GM12878 (cell line): Measurements from ENCODE around the gene MYL12B. TPM values are rescaled to one million over a fixed set of nuclear protein-coding genes. Genes with fewer than 3 reads are reported as not detected.

Experiments used
- ATAC-seq: fragments of 200-7000 bp; cut with Tn5 transposase; 3 replicates; pipeline ENCODE4 v1.9.1; 2020; ENCODE audit warnings: mild to moderate bottlenecking, moderate library complexity
- BruUV-seq: library from RNA; stranded (reverse); fragments of 400-500 nt; replicated peaks from 2 replicates; lab custom pipeline; 2021; lab: Mats Ljungman, UMichigan
- CTCF ChIA-PET: fragments of 300-600 bp; sonication (Branson Sonifier 250); formaldehyde crosslinking; extraction: SDS; loops from one replicate; lab custom pipeline; 2021; ENCODE audit warnings: inconsistent platforms; lab: Yijun Ruan, JAX
- POLR2A ChIA-PET: fragments of 350-600 bp; formaldehyde crosslinking; extraction: SDS; loops from one replicate; lab custom pipeline; 2021; ENCODE audit warnings: inconsistent platforms; lab: Charles Lee
- RAD21 ChIA-PET: fragments of 300-600 bp; sonication (Branson Sonifier 250); formaldehyde crosslinking; loops from one replicate; lab custom pipeline; 2023; ENCODE audit warnings: antibody characterized with exemption; ENCODE audit not compliant: unreplicated experiment; lab: Charles Lee
- SMC1A ChIA-PET: fragments of 300-600 bp; sonication (Branson Sonifier 250); formaldehyde crosslinking; loops from one replicate; lab custom pipeline; 2023; ENCODE audit not compliant: unreplicated experiment, uncharacterized antibody; lab: Charles Lee
- DNase-seq: peaks from one replicate; pipeline ENCODE4 v3.0.0-alpha.2; 2011; ENCODE audit warnings: low read depth, low spot score
- FAIRE-seq: peaks from 3 replicates; lab custom pipeline; 2011; peaks lifted over from hg19 to GRCh38; lab: Jason Lieb, UNC
- H2AFZ ChIP-seq: 2 replicates; pipeline ENCODE4 v1.6.0; 2011; ENCODE audit warnings: low read depth, low read length, control low read depth; ENCODE audit not compliant: control insufficient read depth
- H3K27ac ChIP-seq: 2 replicates; pipeline ENCODE4 v1.5.1; 2011; ENCODE audit warnings: control low read depth; ENCODE audit not compliant: control insufficient read depth, insufficient read depth
- H3K27me3 ChIP-seq, 2 experiments: replicated peaks in 1 of 2; 2 replicates each; pipeline versions ENCODE4 v1.6.0 to v1.6.1; 2011; ENCODE audit warnings: low read length in 1 of 2; ENCODE audit not compliant: control insufficient read depth in 2 of 2, insufficient read depth in 2 of 2
- H3K36me3 ChIP-seq, 2 experiments: 2 replicates each; pipeline ENCODE4 v1.5.1; 2011; ENCODE audit warnings: low read length in 1 of 2; ENCODE audit not compliant: control insufficient read depth in 2 of 2, insufficient read depth in 2 of 2
- H3K4me1 ChIP-seq: 2 replicates; pipeline ENCODE4 v1.6.1; 2011; ENCODE audit warnings: mild to moderate bottlenecking, low read length, moderate library complexity, mixed read lengths; ENCODE audit not compliant: control insufficient read depth, insufficient read depth
- H3K4me2 ChIP-seq: 2 replicates; pipeline ENCODE4 v1.6.0; 2011; ENCODE audit warnings: control low read depth; ENCODE audit not compliant: control insufficient read depth, insufficient read depth
- H3K4me3 ChIP-seq: fragments of 200-600 bp; sonication (generic); 2 replicates; pipeline ENCODE4 v1.5.1; 2016
- H3K79me2 ChIP-seq: 2 replicates; pipeline ENCODE4 v1.6.0; 2011; ENCODE audit warnings: low read length; ENCODE audit not compliant: control insufficient read depth, insufficient read depth
- H3K9ac ChIP-seq: 2 replicates; pipeline ENCODE4 v1.8.0; 2011; ENCODE audit warnings: low read length, control low read depth, mixed read lengths; ENCODE audit not compliant: control insufficient read depth, insufficient read depth
- H3K9me3 ChIP-seq: replicated peaks from 3 replicates; pipeline ENCODE4 v1.5.1; 2011; ENCODE audit warnings: mild to moderate bottlenecking, low read length; ENCODE audit not compliant: control insufficient read depth, insufficient read depth
- H4K20me1 ChIP-seq: 2 replicates; pipeline ENCODE4 v1.6.0; 2011; ENCODE audit not compliant: control insufficient read depth, insufficient read depth
- EED ChIP-seq: sonication (generic); IDR thresholded peaks from 2 replicates; pipeline ENCODE4 v1.6.1; 2016; ENCODE audit warnings: antibody characterized with exemption, low read depth
- EZH2 ChIP-seq: IDR thresholded peaks from 2 replicates; pipeline ENCODE4 v1.6.1; 2012; ENCODE audit warnings: low read depth, mild to moderate bottlenecking, control low read depth, inconsistent platforms, low read length, borderline replicate concordance; ENCODE audit not compliant: control insufficient read depth
- NFXL1 ChIP-seq: fragments of 450-650 bp; IDR thresholded peaks from 2 replicates; pipeline ENCODE4 v1.6.1; 2017; ENCODE audit warnings: antibody characterized with exemption, mild to moderate bottlenecking, borderline replicate concordance
- SIX5 ChIP-seq: IDR thresholded peaks from 2 replicates; pipeline ENCODE4 v1.6.1; 2011; ENCODE audit warnings: mild to moderate bottlenecking, low read depth, low read length, moderate library complexity; ENCODE audit not compliant: severe bottlenecking
- STAT3 ChIP-seq: IDR thresholded peaks from 2 replicates; pipeline ENCODE4 v1.6.1; 2011; ENCODE audit warnings: low read depth, low read length, improper control_type of control experiment
- ZNF384 ChIP-seq: IDR thresholded peaks from 2 replicates; pipeline ENCODE4 v1.6.1; 2012; ENCODE audit warnings: low read depth, mild to moderate bottlenecking, low read length, improper control_type of control experiment, borderline replicate concordance
- WGBS: methylation state at CpG from one replicate; pipeline ENCODE4 v1.1.6; 2016; ENCODE audit warnings: low lambda C conversion rate; ENCODE audit not compliant: insufficient replicate concordance, insufficient coverage; ENCODE audit errors: missing lambda C conversion rate; 5-methylcytosine and 5-hydroxymethylcytosine counted together
- in situ Hi-C: fragments of 300-500 bp; cut with MboI; formaldehyde crosslinking; loops from 9 replicates; pipeline ENCODE4 v1.14.3; 2018; ENCODE audit warnings: mixed read lengths
- intact Hi-C: fragments of 100-400 bp; cut with micrococcal nuclease; formaldehyde crosslinking; loops from one replicate; pipeline ENCODE4 v1.14.2; 2022; ENCODE audit not compliant: unreplicated experiment
- polyA plus RNA-seq, 11 experiments: library from polyadenylated mRNA; depleted of rRNA in 4 of 11; unstranded in 6 of 11; stranded (reverse) in 5 of 11; fragments of >200 nt; fragmentation: Nextera tagmentation in 4 of 11; fragmentation: Illumina TruSeq in 1 of 11; extraction: Ambion mirVana in 4 of 11; extraction: Trizol in 1 of 11; gene quantifications; 1 replicate in 1 of 11; 2 replicates in 10 of 11; pipeline versions ENCODE4 v1.2.1 to v1.2.3, GENCODE V29; 2011 to 2016; ENCODE audit warnings: inconsistent platforms in 2 of 11, missing spikeins in 2 of 11, low read depth in 1 of 11
- total RNA-seq, 4 experiments: library from RNA; depleted of rRNA in 3 of 4; stranded (reverse); fragments of >200 nt in 3 of 4; fragmentation: Illumina TruSeq in 1 of 4; extraction: Trizol in 1 of 4; gene quantifications; 2 replicates each; pipeline versions ENCODE4 v1.2.1 to v1.2.3, GENCODE V29; 2013 to 2021
- TF ChIP-seq, protein P1 (sequence below): fragments of 450-650 bp; IDR thresholded peaks from 2 replicates; pipeline ENCODE4 v1.6.1; 2016; ENCODE audit warnings: mild to moderate bottlenecking, moderate library complexity, borderline replicate concordance
- TF ChIP-seq, protein P2 (sequence below): fragments of 450-650 bp; IDR thresholded peaks from 2 replicates; pipeline ENCODE4 v1.6.1; 2016; ENCODE audit warnings: mild to moderate bottlenecking
- TF ChIP-seq, protein P3 (sequence below): IDR thresholded peaks from 2 replicates; pipeline ENCODE4 v1.6.1; 2011; ENCODE audit warnings: mild to moderate bottlenecking, low read depth, low read length, moderate library complexity; ENCODE audit not compliant: insufficient replicate concordance

MYL12B gene
- total and polyA plus RNA-seq, 10 of the 15 experiments (the other 5 are each of a cell fraction or from before 2014, with no cell fraction given): 179 to 739 (median 400) TPM

DNA sequence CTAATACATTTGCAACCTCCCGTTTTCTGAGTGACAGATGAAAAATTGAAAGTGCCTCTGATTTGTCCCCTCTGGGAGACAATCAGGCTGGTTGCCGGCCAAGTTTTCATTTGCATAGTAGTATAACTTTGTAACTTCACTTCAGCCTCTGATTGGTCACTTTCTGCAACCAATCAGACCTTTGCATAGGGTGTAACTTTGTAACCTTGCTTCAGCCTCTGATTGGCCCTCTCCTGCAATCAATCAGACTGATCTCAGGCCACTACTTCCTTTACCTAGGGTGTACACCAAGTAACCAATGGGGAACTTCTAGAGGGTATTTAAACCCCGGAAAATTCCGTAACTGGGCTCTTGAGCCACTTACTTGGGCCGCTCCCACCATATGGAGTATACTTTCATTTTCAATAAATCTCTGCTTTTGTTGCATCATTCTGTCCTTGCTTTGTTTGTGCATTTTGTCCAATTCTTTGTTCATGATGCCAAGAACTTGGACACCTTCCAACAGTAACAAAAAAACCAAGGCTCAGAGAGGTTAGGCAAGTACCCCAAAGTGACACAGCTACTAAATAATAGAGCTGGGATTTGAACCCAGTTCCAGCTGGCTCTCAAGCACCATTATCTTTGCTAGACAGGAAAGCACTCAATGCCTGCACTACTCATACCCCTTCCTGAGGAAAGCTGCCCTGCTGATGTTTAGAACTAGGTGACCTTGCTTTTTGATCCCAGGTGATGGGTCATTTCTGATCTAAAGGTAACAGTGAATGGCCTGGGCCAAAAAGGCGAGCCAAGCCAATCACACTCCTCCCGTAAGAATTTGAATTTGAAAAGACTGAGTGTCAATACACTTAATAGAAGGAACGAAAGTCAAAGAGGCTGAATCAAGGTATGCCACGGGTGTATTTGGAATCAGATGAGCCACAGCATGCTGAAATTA lies 31.3 kb upstream of the MYL12B start:
- Histone ChIP-seq H3K4me3 (no peak overlapping the region), H3K27me3 (no peaks in the 10 kb centered on the region), H3K27ac (no peak overlapping the region), H3K9ac (no peak overlapping the region), H3K4me1 (no peaks in the 10 kb centered on the region), H2AFZ (no peak overlapping the region), H3K79me2 (no peaks in the 10 kb centered on the region), H3K9me3 (no peaks in the 10 kb centered on the region), H3K4me2 (no peak overlapping the region), H4K20me1 (no peaks in the 10 kb centered on the region), H3K36me3 (no peaks in the 10 kb centered on the region)
- no peak for DNase-seq
- RAD21 ChIA-PET: interaction anchor here (0.6 kb wide), 1 partner anchor 710 kb away, joined by 3 read pairs; no protein-coding TSS in a partner anchor
- CTCF ChIA-PET: interaction anchor here (0.9 to 2.1 kb wide), 2 partner anchors 10 to 79 kb away, joined by 3 to 10 read pairs; no protein-coding TSS in a partner anchor
- WGBS: 82% methylated on average over 9 of the region's 9 CpGs
- POLR2A ChIA-PET: interaction anchor here (0.7 kb wide), 2 partner anchors 311 to 331 kb away, joined by 4 to 5 read pairs; no protein-coding TSS in a partner anchor
- no peak for FAIRE-seq
- in situ Hi-C loops (no loop called here), intact Hi-C loops (no loop called here)
- no TSS peak for BruUV-seq
- peak; percentile 38; the same call in 1 of the 3 replicates for ATAC-seq
- SMC1A ChIA-PET: interaction anchor here (0.8 to 1.5 kb wide), 2 partner anchors 9 to 237 kb away, joined by 3 read pairs; no protein-coding TSS in a partner anchor
- TF ChIP-seq ZNF384: no peak
- TF ChIP-seq EZH2: no peak
- TF ChIP-seq, protein P1, sequence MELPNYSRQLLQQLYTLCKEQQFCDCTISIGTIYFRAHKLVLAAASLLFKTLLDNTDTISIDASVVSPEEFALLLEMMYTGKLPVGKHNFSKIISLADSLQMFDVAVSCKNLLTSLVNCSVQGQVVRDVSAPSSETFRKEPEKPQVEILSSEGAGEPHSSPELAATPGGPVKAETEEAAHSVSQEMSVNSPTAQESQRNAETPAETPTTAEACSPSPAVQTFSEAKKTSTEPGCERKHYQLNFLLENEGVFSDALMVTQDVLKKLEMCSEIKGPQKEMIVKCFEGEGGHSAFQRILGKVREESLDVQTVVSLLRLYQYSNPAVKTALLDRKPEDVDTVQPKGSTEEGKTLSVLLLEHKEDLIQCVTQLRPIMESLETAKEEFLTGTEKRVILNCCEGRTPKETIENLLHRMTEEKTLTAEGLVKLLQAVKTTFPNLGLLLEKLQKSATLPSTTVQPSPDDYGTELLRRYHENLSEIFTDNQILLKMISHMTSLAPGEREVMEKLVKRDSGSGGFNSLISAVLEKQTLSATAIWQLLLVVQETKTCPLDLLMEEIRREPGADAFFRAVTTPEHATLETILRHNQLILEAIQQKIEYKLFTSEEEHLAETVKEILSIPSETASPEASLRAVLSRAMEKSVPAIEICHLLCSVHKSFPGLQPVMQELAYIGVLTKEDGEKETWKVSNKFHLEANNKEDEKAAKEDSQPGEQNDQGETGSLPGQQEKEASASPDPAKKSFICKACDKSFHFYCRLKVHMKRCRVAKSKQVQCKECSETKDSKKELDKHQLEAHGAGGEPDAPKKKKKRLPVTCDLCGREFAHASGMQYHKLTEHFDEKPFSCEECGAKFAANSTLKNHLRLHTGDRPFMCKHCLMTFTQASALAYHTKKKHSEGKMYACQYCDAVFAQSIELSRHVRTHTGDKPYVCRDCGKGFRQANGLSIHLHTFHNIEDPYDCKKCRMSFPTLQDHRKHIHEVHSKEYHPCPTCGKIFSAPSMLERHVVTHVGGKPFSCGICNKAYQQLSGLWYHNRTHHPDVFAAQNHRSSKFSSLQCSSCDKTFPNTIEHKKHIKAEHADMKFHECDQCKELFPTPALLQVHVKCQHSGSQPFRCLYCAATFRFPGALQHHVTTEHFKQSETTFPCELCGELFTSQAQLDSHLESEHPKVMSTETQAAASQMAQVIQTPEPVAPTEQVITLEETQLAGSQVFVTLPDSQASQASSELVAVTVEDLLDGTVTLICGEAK: no peak
- no peak for TF ChIP-seq STAT3
- no peak for TF ChIP-seq SIX5
- TF ChIP-seq, protein P2, sequence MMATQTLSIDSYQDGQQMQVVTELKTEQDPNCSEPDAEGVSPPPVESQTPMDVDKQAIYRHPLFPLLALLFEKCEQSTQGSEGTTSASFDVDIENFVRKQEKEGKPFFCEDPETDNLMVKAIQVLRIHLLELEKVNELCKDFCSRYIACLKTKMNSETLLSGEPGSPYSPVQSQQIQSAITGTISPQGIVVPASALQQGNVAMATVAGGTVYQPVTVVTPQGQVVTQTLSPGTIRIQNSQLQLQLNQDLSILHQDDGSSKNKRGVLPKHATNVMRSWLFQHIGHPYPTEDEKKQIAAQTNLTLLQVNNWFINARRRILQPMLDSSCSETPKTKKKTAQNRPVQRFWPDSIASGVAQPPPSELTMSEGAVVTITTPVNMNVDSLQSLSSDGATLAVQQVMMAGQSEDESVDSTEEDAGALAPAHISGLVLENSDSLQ: peak; percentile 83
- TF ChIP-seq, protein P3, sequence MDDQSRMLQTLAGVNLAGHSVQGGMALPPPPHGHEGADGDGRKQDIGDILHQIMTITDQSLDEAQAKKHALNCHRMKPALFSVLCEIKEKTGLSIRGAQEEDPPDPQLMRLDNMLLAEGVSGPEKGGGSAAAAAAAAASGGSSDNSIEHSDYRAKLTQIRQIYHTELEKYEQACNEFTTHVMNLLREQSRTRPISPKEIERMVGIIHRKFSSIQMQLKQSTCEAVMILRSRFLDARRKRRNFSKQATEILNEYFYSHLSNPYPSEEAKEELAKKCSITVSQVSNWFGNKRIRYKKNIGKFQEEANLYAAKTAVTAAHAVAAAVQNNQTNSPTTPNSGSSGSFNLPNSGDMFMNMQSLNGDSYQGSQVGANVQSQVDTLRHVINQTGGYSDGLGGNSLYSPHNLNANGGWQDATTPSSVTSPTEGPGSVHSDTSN: peak; percentile 58
- TF ChIP-seq NFXL1: no peak
- no peak for TF ChIP-seq EED
